Esophagus muscularis mucosa (tissue), 4 donors: ENCODE results near the gene CARD9.

Source experiments
- CTCF ChIP-seq, 3 experiments: fragments of 200-600 bp in 2 of 3; fragments of 450-650 bp in 1 of 3; sonication (generic) in 2 of 3; IDR thresholded peaks; one replicate each; pipeline ENCODE4 v1.5.1; 2017 to 2019; ENCODE audit warnings: antibody characterized with exemption in 3 of 3, mild to moderate bottlenecking in 2 of 3, moderate library complexity in 1 of 3
- EP300 ChIP-seq: sonication (generic); formaldehyde crosslinking; IDR thresholded peaks from one replicate; pipeline ENCODE4 v1.6.1; 2017; ENCODE audit warnings: antibody characterized with exemption
- POLR2A ChIP-seq: fragments of 450-650 bp; IDR thresholded peaks from one replicate; pipeline ENCODE4 v1.6.1; 2017; ENCODE audit warnings: antibody characterized with exemption, moderate library complexity, mild to moderate bottlenecking, low read depth
- POLR2AphosphoS5 ChIP-seq, 2 donors: sonication (generic); formaldehyde crosslinking; IDR thresholded peaks; one replicate each; pipeline ENCODE4 v1.6.1; 2017; ENCODE audit warnings: antibody characterized with exemption in 2 of 2

- TF ChIP-seq CTCF (IDR thresholded peaks at IDR 0.05), result no peak
- no peak for TF ChIP-seq POLR2A
- TF ChIP-seq POLR2AphosphoS5 (IDR thresholded peaks at IDR 0.05), result no peak
- TF ChIP-seq EP300, result no peak
Observed at GRCh38 chr9:136336881-136337280, 36.6 kb downstream of the CARD9 start.
